Naive thymus-derived CD8-positive, alpha-beta T cell (primary cell): ENCODE measurements around the gene PDIA3. TPM values are rescaled to one million over a fixed set of nuclear protein-coding genes. Genes with fewer than 3 reads are reported as not detected.
"Not testable (repeated sequence)": the region's sequence is repeated elsewhere in the genome, so short reads cannot be mapped to it uniquely, and the experiment has no call there.

Experiments
- ATAC-seq, 2 donors: fragments of 150-1000 bp; cut with Tn5 transposase in 1 of 2; sonication (Bioruptor Pico), chemical (Tn5 transposase) in 1 of 2; 1 replicate in 1 of 2; 2 replicates in 1 of 2; pipeline ENCODE4 v1.10.0; 2021; ENCODE audit warnings: mild to moderate bottlenecking in 2 of 2, moderate library complexity in 2 of 2
- POLR2A ChIA-PET: fragments of 350-600 bp; sonication (Branson Sonifier 250); formaldehyde crosslinking; loops from one replicate; lab custom pipeline; 2021; ENCODE audit warnings: antibody characterized with exemption; lab: Charles Lee
- DNase-seq, 10 donors: peaks; one replicate each; pipeline versions ENCODE4 v3.0.0 to v3.0.0-alpha.2; 2020 to 2022
- H3K27ac Mint-ChIP-seq, 10 donors: one replicate each; pipeline ENCODE4 v1.8.0; 2020 to 2022; ENCODE audit warnings: mild to moderate bottlenecking in 10 of 10, mixed read lengths in 10 of 10, moderate library complexity in 4 of 10, inconsistent platforms in 1 of 10
- H3K27me3 Mint-ChIP-seq, 5 donors: one replicate each; pipeline ENCODE4 v1.8.0; 2021 to 2022; ENCODE audit warnings: mixed read lengths in 5 of 5
- H3K36me3 Mint-ChIP-seq, 3 donors: one replicate each; pipeline ENCODE4 v1.8.0; 2020 to 2022; ENCODE audit warnings: mixed read lengths in 3 of 3, mild to moderate bottlenecking in 2 of 3, inconsistent platforms in 1 of 3
- H3K4me1 Mint-ChIP-seq, 4 donors: one replicate each; pipeline ENCODE4 v1.8.0; 2021 to 2022; ENCODE audit warnings: mixed read lengths in 4 of 4
- H3K4me3 Mint-ChIP-seq, 10 donors: one replicate each; pipeline ENCODE4 v1.8.0; 2020 to 2022; ENCODE audit warnings: mild to moderate bottlenecking in 10 of 10, mixed read lengths in 10 of 10, moderate library complexity in 6 of 10, inconsistent platforms in 1 of 10
- H3K9me3 Mint-ChIP-seq, 9 donors: one replicate each; pipeline ENCODE4 v1.8.0; 2020 to 2022; ENCODE audit warnings: mixed read lengths in 9 of 9, mild to moderate bottlenecking in 3 of 9, inconsistent platforms in 1 of 9, moderate library complexity in 1 of 9
- polyA plus RNA-seq, 3 donors: library from polyadenylated mRNA; unstranded; fragments of 300-500 nt; fragmentation: Illumina TruSeq; gene quantifications; one replicate each; pipeline ENCODE4 v1.2.3, GENCODE V29; 2021
- total RNA-seq, 8 experiments: library from RNA in 2 of 8; stranded (reverse) in 2 of 8; gene quantifications; one replicate each; pipeline ENCODE4 v1.2.3 and lab custom pipeline; 2021 to 2026

The PDIA3 gene
- total and polyA plus RNA-seq, 5 experiments from 2014 or later = 147 to 310 (median 246) TPM

GRCh38 chr15:43799209-43799944 lies 53.1 kb downstream of the PDIA3 start:
- no peaks in the 10 kb centered on the region for H3K9me3 Mint-ChIP-seq
- H3K27me3 Mint-ChIP-seq = no peaks in the 10 kb centered on the region
- DNase-seq (peak in 1 of 10 donors; percentile 59), ATAC-seq (no peak)
- peak overlapping the region in 8 of 10 donors; percentile 18 to 100 (median 50) for H3K4me3 Mint-ChIP-seq
- POLR2A ChIA-PET = interaction anchor here (1.4 to 2.9 kb wide), 5 partner anchors 8 to 1526 kb away, joined by 3 to 42 read pairs (median 24); partner anchors contain the start of genes ELL3, GANC, MFAP1 and SERF2
- H3K36me3 Mint-ChIP-seq = peaks cover 12 to 80% (median 13%) of the 10 kb centered on the region in 3 donors
- H3K27ac Mint-ChIP-seq = peak overlapping the region; percentile 57 to 100 (median 90)
- H3K4me1 Mint-ChIP-seq = peaks cover 24 to 66% (median 55%) of the 10 kb centered on the region in 4 donors

- DNase-seq (peak in 1 of 10 donors; percentile 59), ATAC-seq (no peak)
- Mint-ChIP-seq H3K27ac (peak within 1 kb of the TSS; percentile 98 to 100 (median 100)), H3K27me3 (no peaks in the 10 kb centered on the region), H3K4me3 (peak within 1 kb of the TSS; percentile 97 to 100 (median 100)), H3K36me3 (peaks cover 12 to 80% (median 15%) of the 10 kb centered on the region in 3 donors), H3K9me3 (no peaks in the 10 kb centered on the region), H3K4me1 (peaks cover 22 to 61% (median 50%) of the 10 kb centered on the region in 4 donors)
- POLR2A ChIA-PET = interaction anchor here (0.5 to 2.9 kb wide), 11 partner anchors 8 to 1527 kb away, joined by 3 to 42 read pairs (median 5); partner anchors contain the start of genes ELL3, GANC, MFAP1 and PDIA3
These were observed 53.7 kb downstream of the PDIA3 start, which contains the start of gene SERINC4 for GRCh38 chr15:43799945-43800285. TSS of gene SERINC4 (minus strand) at chr15:43800220. CDS start at chr15:43799986, 234 bp downstream.

- DNase-seq (peak; percentile 84 to 95 (median 88)), ATAC-seq (peak; percentile 97 to 99)
- H3K4me3 Mint-ChIP-seq = peak within 1 kb of the TSS; percentile 97 to 100 (median 100)
- H3K4me1 Mint-ChIP-seq = peaks cover 18 to 55% (median 44%) of the 10 kb centered on the region in 4 donors
- H3K27ac Mint-ChIP-seq = peak within 1 kb of the TSS; percentile 98 to 100 (median 100)
- no peaks in the 10 kb centered on the region for H3K9me3 Mint-ChIP-seq
- no peaks in the 10 kb centered on the region for H3K27me3 Mint-ChIP-seq
- H3K36me3 Mint-ChIP-seq = peaks cover 12 to 80% (median 15%) of the 10 kb centered on the region in 3 donors
- POLR2A ChIA-PET = interaction anchor here (0.5 to 2.9 kb wide), 12 partner anchors 9 to 1527 kb away, joined by 3 to 42 read pairs (median 4); partner anchors contain the start of genes ELL3, GANC, MFAP1 and PDIA3
These were observed 54.3 kb downstream of the PDIA3 start, which contains the start of gene HYPK for GRCh38 chr15:43800286-43801141. TSS of gene HYPK (plus strand) at chr15:43800599. CDS start at chr15:43800623, 24 bp downstream.

GRCh38 chr15:43802676-43803075 lies 56.4 kb downstream of the PDIA3 start:
- POLR2A ChIA-PET = interaction anchor here (0.6 to 1.1 kb wide), 4 partner anchors 12 to 53 kb away, joined by 3 to 5 read pairs (median 3); partner anchors contain the start of gene MFAP1
- ATAC-seq, H3K4me3 Mint-ChIP-seq, H3K9me3 Mint-ChIP-seq, DNase-seq, H3K27me3 Mint-ChIP-seq: not testable (repeated sequence)
- H3K36me3 Mint-ChIP-seq = peaks cover 18 to 82% (median 23%) of the 10 kb centered on the region in 3 donors
- H3K27ac Mint-ChIP-seq = peak overlapping the region in 3 of 10 donors; percentile 7 to 83 (median 7)
- H3K4me1 Mint-ChIP-seq = peaks cover 10 to 38% (median 34%) of the 10 kb centered on the region in 4 donors

GRCh38 chr15:43808435-43808950 lies 62.3 kb downstream of the PDIA3 start:
- H3K27me3 Mint-ChIP-seq = no peaks in the 10 kb centered on the region
- peaks cover 12 to 93% (median 33%) of the 10 kb centered on the region in 3 donors for H3K36me3 Mint-ChIP-seq
- H3K9me3 Mint-ChIP-seq = no peaks in the 10 kb centered on the region
- POLR2A ChIA-PET = no interaction called here
- ATAC-seq (no peak), DNase-seq (no peak)
- H3K4me1 Mint-ChIP-seq = peaks cover 0 to 18% (median 2%) of the 10 kb centered on the region in 4 donors
- peak overlapping the region in 1 of 10 donors; percentile 52 for H3K4me3 Mint-ChIP-seq
- peak overlapping the region in 1 of 10 donors; percentile 75 for H3K27ac Mint-ChIP-seq

GRCh38 chr15:43808960-43809678 lies 62.9 kb downstream of the PDIA3 start:
- ATAC-seq = peak in 1 of 2 donors; percentile 47
- H3K9me3 Mint-ChIP-seq = no peaks in the 10 kb centered on the region
- no peak for DNase-seq
- no peaks in the 10 kb centered on the region for H3K27me3 Mint-ChIP-seq
- POLR2A ChIA-PET = interaction anchor here (0.6 to 1.7 kb wide), 3 partner anchors 9 to 1267 kb away, joined by 3 to 10 read pairs (median 5); partner anchors contain the start of genes HYPK and SERINC4
- peak overlapping the region in 3 of 10 donors; percentile 43 to 75 (median 73) for H3K27ac Mint-ChIP-seq
- peaks cover 12 to 93% (median 33%) of the 10 kb centered on the region in 3 donors for H3K36me3 Mint-ChIP-seq
- peak overlapping the region in 1 of 10 donors; percentile 52 for H3K4me3 Mint-ChIP-seq
- peaks cover 0 to 18% (median 2%) of the 10 kb centered on the region in 4 donors for H3K4me1 Mint-ChIP-seq

GRCh38 chr15:43815064-43815463 lies 68.8 kb downstream of the PDIA3 start:
- Mint-ChIP-seq H3K27ac (peak overlapping the region in 7 of 10 donors; percentile 14 to 84 (median 25)), H3K36me3 (peaks cover 14 to 76% (median 23%) of the 10 kb centered on the region in 3 donors), H3K4me1 (peaks cover 8 to 18% (median 10%) of the 10 kb centered on the region in 4 donors)
- DNase-seq, H3K4me3 Mint-ChIP-seq, H3K9me3 Mint-ChIP-seq, ATAC-seq, H3K27me3 Mint-ChIP-seq: not testable (repeated sequence)
- POLR2A ChIA-PET = interaction anchor here (0.7 kb wide), 1 partner anchor 1192 kb away, joined by 3 read pairs; no protein-coding TSS in a partner anchor

- peaks cover 13 to 58% (median 46%) of the 10 kb centered on the region in 4 donors for H3K4me1 Mint-ChIP-seq
- ATAC-seq (no peak), DNase-seq (no peak)
- no peaks in the 10 kb centered on the region for H3K27me3 Mint-ChIP-seq
- H3K4me3 Mint-ChIP-seq = peak overlapping the region in 9 of 10 donors; percentile 27 to 81 (median 50)
- POLR2A ChIA-PET = interaction anchor here (0.6 to 4.5 kb wide), 4 partner anchors 12 to 796 kb away, joined by 3 to 42 read pairs (median 5); partner anchors contain the start of genes HYPK and SERINC4
- H3K9me3 Mint-ChIP-seq = no peaks in the 10 kb centered on the region
- H3K36me3 Mint-ChIP-seq = peaks cover 0 to 30% (median 5%) of the 10 kb centered on the region in 3 donors
- H3K27ac Mint-ChIP-seq = peak overlapping the region in 8 of 10 donors; percentile 27 to 84 (median 52)
These were observed 75.3 kb downstream of the PDIA3 start for GRCh38 chr15:43821505-43821904.
